Endothelial cell of umbilical vein (primary cell): ENCODE measurements around the gene CERS3.

Experiments used
- CTCF ChIP-seq, 2 donors: IDR thresholded peaks; 1 replicate in 1 of 2; 2 replicates in 1 of 2; pipeline ENCODE4 v1.5.1; 2011; ENCODE audit warnings: low read length in 2 of 2, mild to moderate bottlenecking in 2 of 2, moderate library complexity in 2 of 2, control low read depth in 1 of 2, inconsistent platforms in 1 of 2, low read depth in 1 of 2; ENCODE audit not compliant: insufficient read depth in 1 of 2; ENCODE audit errors: extremely low read depth in 1 of 2
- EZH2 ChIP-seq: IDR thresholded peaks from 2 replicates; pipeline ENCODE4 v1.6.1; 2012; ENCODE audit warnings: borderline replicate concordance, low read depth, mild to moderate bottlenecking, moderate library complexity, low read length, inconsistent platforms; ENCODE audit not compliant: severe bottlenecking
- FOS ChIP-seq: IDR thresholded peaks from 2 replicates; pipeline ENCODE4 v1.6.1; 2011; ENCODE audit warnings: mild to moderate bottlenecking, low read length, moderate library complexity, borderline replicate concordance; ENCODE audit not compliant: insufficient read depth
- GATA2 ChIP-seq: IDR thresholded peaks from 2 replicates; pipeline ENCODE4 v1.7.0; 2011; ENCODE audit warnings: low read depth, mild to moderate bottlenecking, moderate library complexity, mixed read lengths, low read length; ENCODE audit not compliant: insufficient read length, insufficient read depth
- JUN ChIP-seq: IDR thresholded peaks from 2 replicates; pipeline ENCODE4 v1.6.1; 2011; ENCODE audit warnings: borderline replicate concordance, low read depth; ENCODE audit not compliant: insufficient read length, insufficient read depth
- MAX ChIP-seq: IDR thresholded peaks from 2 replicates; pipeline ENCODE4 v1.6.1; 2011; ENCODE audit not compliant: insufficient read depth, insufficient read length
- POLR2A ChIP-seq: IDR thresholded peaks from 2 replicates; pipeline ENCODE4 v1.6.1; 2012; ENCODE audit warnings: low read depth, mild to moderate bottlenecking, control low read depth, low read length
- POLR2AphosphoS5 ChIP-seq: IDR thresholded peaks from 2 replicates; pipeline ENCODE4 v1.6.1; 2012; ENCODE audit warnings: low read depth, mild to moderate bottlenecking, control low read depth, low read length, moderate library complexity; ENCODE audit not compliant: insufficient read depth

GRCh38 chr15:100570735-100571313, 42.1 kb upstream of the CERS3 start:
- no peak for TF ChIP-seq POLR2A
- no peak for TF ChIP-seq EZH2
- TF ChIP-seq CTCF (IDR thresholded peaks at IDR 0.05; ENCODE audit: extremely low read depth in 1 of 2, insufficient read depth in 1 of 2, low read depth in 1 of 2, low read length in 2 of 2) = no peak
- no peak for TF ChIP-seq POLR2AphosphoS5
- no peak for TF ChIP-seq GATA2
- no peak for TF ChIP-seq JUN
- no peak for TF ChIP-seq MAX
- no peak for TF ChIP-seq FOS
